ENCODE data around the gene TENT5A.

TENT5A gene

DNA sequence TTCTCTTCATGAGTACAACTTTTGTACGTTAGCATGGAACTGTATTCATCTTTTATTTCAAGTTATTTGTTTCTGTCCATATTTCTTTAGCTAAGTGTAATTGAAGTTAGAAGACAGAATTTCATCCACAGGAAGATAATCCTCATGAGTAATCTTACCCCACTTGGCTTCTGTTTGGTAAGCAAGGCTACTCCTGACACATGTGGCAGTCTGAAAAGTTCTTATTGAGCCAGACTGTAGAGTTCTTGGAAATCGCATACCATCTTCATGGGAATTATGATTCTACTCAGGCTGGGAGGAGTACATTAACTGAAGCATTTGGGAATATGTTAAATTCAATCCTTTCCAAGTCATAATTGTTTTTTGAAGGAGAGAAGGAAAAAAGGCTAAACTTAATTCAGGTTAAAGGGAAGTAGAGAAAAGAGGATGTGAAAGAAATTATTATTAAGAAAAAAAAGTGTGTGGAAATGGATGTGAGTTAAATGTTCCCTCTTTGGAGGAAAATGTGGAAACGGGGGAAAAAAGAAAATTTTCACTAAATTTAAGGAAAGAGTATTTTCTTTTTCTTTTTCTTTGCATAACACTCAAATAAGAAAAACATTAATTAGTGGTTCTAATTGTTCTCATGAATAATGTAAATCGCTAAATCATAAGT, 41.5 kb upstream of the TENT5A start:
- H3K9me3 ChIP-seq (replicated peaks; ENCODE audit: insufficient read depth, low read length) = no peaks in the 10 kb centered on the region
- no peaks in the 10 kb centered on the region for H3K4me1 ChIP-seq (ENCODE audit: low read length)
- H4K20me1 ChIP-seq (ENCODE audit: insufficient read depth, low read length) = no peaks in the 10 kb centered on the region
- no peak overlapping the region for H3K4me3 ChIP-seq (ENCODE audit: low read length)
- no peaks in the 10 kb centered on the region for H3K27me3 ChIP-seq (replicated peaks; ENCODE audit: insufficient read depth, low read length)
- no peak overlapping the region for H3K9ac ChIP-seq (ENCODE audit: low read length)
- H3K79me2 ChIP-seq (ENCODE audit: low read length) = no peaks in the 10 kb centered on the region
- H3K4me2 ChIP-seq (ENCODE audit: low read depth, low read length) = no peak overlapping the region
- no peaks in the 10 kb centered on the region for H3F3A ChIP-seq (ENCODE audit: insufficient read depth, low read length)
- no peak overlapping the region for H2AFZ ChIP-seq (ENCODE audit: low read length)
- no peaks in the 10 kb centered on the region for H3K9me2 ChIP-seq (replicated peaks; ENCODE audit: insufficient read depth, low read length)
- DNase-seq = no peak
- no peaks in the 10 kb centered on the region for H3K36me3 ChIP-seq (replicated peaks; ENCODE audit: insufficient read depth, low read length)
- TF ChIP-seq, protein P1, sequence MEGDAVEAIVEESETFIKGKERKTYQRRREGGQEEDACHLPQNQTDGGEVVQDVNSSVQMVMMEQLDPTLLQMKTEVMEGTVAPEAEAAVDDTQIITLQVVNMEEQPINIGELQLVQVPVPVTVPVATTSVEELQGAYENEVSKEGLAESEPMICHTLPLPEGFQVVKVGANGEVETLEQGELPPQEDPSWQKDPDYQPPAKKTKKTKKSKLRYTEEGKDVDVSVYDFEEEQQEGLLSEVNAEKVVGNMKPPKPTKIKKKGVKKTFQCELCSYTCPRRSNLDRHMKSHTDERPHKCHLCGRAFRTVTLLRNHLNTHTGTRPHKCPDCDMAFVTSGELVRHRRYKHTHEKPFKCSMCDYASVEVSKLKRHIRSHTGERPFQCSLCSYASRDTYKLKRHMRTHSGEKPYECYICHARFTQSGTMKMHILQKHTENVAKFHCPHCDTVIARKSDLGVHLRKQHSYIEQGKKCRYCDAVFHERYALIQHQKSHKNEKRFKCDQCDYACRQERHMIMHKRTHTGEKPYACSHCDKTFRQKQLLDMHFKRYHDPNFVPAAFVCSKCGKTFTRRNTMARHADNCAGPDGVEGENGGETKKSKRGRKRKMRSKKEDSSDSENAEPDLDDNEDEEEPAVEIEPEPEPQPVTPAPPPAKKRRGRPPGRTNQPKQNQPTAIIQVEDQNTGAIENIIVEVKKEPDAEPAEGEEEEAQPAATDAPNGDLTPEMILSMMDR (IDR thresholded peaks at IDR 0.05; ENCODE audit: low read length) = no peak
- TF ChIP-seq EZH2 (optimal IDR thresholded peaks at IDR 0.05; ENCODE audit: low read depth, low read length) = no peak
- no peak for TF ChIP-seq EZH2phosphoT487 (IDR thresholded peaks at IDR 0.05; ENCODE audit: low read length)
- no peak overlapping the region for H3K27ac ChIP-seq (ENCODE audit: low read length)

DNA sequence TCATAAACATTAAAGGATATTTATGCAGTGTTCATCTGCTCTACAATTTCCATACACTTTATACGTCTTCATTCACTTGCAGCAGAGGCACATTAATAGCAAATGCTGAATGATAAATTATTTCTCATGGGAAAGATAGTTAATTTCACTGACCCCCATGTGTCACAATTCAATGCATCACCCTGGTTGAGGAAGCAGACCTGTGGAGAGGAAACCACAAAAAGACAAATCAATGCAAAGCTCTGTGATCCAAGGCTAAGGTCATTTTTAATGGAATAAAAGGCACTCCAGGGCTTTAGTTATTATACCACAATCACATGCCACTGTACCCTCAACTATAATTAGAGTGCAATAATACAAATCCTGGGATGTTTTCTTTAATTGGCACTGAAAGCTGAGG, 40.3 kb upstream of the TENT5A start:
- DNase-seq = no peak
- TF ChIP-seq, protein P1 (IDR thresholded peaks at IDR 0.05; ENCODE audit: low read length) = no peak
- TF ChIP-seq EZH2 (optimal IDR thresholded peaks at IDR 0.05; ENCODE audit: low read depth, low read length) = no peak
- TF ChIP-seq EZH2phosphoT487 (IDR thresholded peaks at IDR 0.05; ENCODE audit: low read length) = no peak
- Histone ChIP-seq H2AFZ (ENCODE audit: low read length) (no peak overlapping the region), H3K27me3 (replicated peaks; ENCODE audit: insufficient read depth, low read length) (no peaks in the 10 kb centered on the region), H3K9ac (ENCODE audit: low read length) (no peak overlapping the region), H3K27ac (ENCODE audit: low read length) (no peak overlapping the region), H3K36me3 (replicated peaks; ENCODE audit: insufficient read depth, low read length) (no peaks in the 10 kb centered on the region), H3K4me3 (ENCODE audit: low read length) (no peak overlapping the region), H3F3A (ENCODE audit: insufficient read depth, low read length) (no peaks in the 10 kb centered on the region), H3K9me3 (replicated peaks; ENCODE audit: insufficient read depth, low read length) (no peaks in the 10 kb centered on the region), H3K4me1 (ENCODE audit: low read length) (no peaks in the 10 kb centered on the region), H3K9me2 (replicated peaks; ENCODE audit: insufficient read depth, low read length) (no peaks in the 10 kb centered on the region), H3K79me2 (ENCODE audit: low read length) (no peaks in the 10 kb centered on the region), H3K4me2 (ENCODE audit: low read depth, low read length) (no peak overlapping the region), H4K20me1 (ENCODE audit: insufficient read depth, low read length) (no peaks in the 10 kb centered on the region)

DNA sequence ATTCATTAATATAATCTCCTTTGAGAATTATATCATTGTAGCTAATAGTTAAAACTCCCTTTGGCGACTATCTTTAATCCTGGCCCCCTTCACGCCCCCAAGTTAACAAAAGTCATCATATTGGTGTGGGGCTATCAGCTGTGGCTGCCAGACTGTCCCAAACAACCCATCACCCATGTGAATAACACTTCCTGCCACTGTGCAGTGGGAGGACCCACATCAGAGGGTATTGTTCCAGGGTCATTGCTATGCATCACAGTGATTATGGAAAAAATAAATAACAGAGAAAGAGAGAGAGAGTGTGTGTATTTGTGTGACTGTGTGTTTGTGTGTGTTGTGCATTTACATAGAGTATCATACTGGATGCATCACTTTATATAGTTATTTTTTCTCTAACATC, 39.3 kb upstream of the TENT5A start:
- H3K9me3 ChIP-seq (replicated peaks; ENCODE audit: insufficient read depth, low read length) = no peaks in the 10 kb centered on the region
- H3K79me2 ChIP-seq (ENCODE audit: low read length) = no peaks in the 10 kb centered on the region
- no peak overlapping the region for H3K4me2 ChIP-seq (ENCODE audit: low read depth, low read length)
- H3K36me3 ChIP-seq (replicated peaks; ENCODE audit: insufficient read depth, low read length) = no peaks in the 10 kb centered on the region
- H3K4me1 ChIP-seq (ENCODE audit: low read length) = no peaks in the 10 kb centered on the region
- no peak overlapping the region for H3K4me3 ChIP-seq (ENCODE audit: low read length)
- TF ChIP-seq EZH2phosphoT487 (IDR thresholded peaks at IDR 0.05; ENCODE audit: low read length) (no peak), EZH2 (optimal IDR thresholded peaks at IDR 0.05; ENCODE audit: low read depth, low read length) (no peak)
- TF ChIP-seq, protein P1 (IDR thresholded peaks at IDR 0.05; ENCODE audit: low read length) = no peak
- no peaks in the 10 kb centered on the region for H3K27me3 ChIP-seq (replicated peaks; ENCODE audit: insufficient read depth, low read length)
- H4K20me1 ChIP-seq (ENCODE audit: insufficient read depth, low read length) = no peaks in the 10 kb centered on the region
- no peak overlapping the region for H3K9ac ChIP-seq (ENCODE audit: low read length)
- no peaks in the 10 kb centered on the region for H3K9me2 ChIP-seq (replicated peaks; ENCODE audit: insufficient read depth, low read length)
- H3F3A ChIP-seq (ENCODE audit: insufficient read depth, low read length) = no peaks in the 10 kb centered on the region
- no peak overlapping the region for H2AFZ ChIP-seq (ENCODE audit: low read length)
- no peak for DNase-seq
- H3K27ac ChIP-seq (ENCODE audit: low read length) = no peak overlapping the region
